Ectodermal cell (in vitro differentiated cells): ENCODE measurements around the gene FIP1L1.

ENCODE experiments used
- H3K27ac ChIP-seq: 2 replicates; pipeline ENCODE4 v1.7.0; 2013; ENCODE audit warnings: mild to moderate bottlenecking, low read depth, low read length; ENCODE audit not compliant: insufficient read depth, poor library complexity, severe bottlenecking
- H3K27me3 ChIP-seq: 2 replicates; pipeline ENCODE4 v1.7.0; 2013; ENCODE audit warnings: mild to moderate bottlenecking, low read length; ENCODE audit not compliant: insufficient read depth, control insufficient read depth, poor library complexity, severe bottlenecking
- H3K36me3 ChIP-seq: one replicate; pipeline ENCODE4 v1.7.0; 2013; ENCODE audit warnings: low read length; ENCODE audit not compliant: control insufficient read depth, insufficient read depth
- H3K4me1 ChIP-seq: one replicate; pipeline ENCODE4 v1.7.0; 2013; ENCODE audit warnings: low read length; ENCODE audit not compliant: control insufficient read depth, insufficient read depth
- H3K4me3 ChIP-seq: 2 replicates; pipeline ENCODE4 v1.7.0; 2013; ENCODE audit warnings: low read depth, low read length, control low read depth; ENCODE audit not compliant: insufficient read depth
- H3K9me3 ChIP-seq: 2 replicates; pipeline ENCODE4 v1.7.0; 2013; ENCODE audit warnings: mild to moderate bottlenecking, low read length, moderate library complexity; ENCODE audit not compliant: control insufficient read depth
- WGBS, 2 experiments: methylation state at CpG; one replicate each; pipeline ENCODE4 v1.1.7; 2013; ENCODE audit warnings: missing lambda C conversion rate in 2 of 2; 5-methylcytosine and 5-hydroxymethylcytosine counted together

Gene FIP1L1

GRCh38 chr4:53432528-53433424 lies 55.3 kb downstream of the FIP1L1 start:
- WGBS, 2 experiments, result 96 to 98% methylated on average over 4 of the region's 4 CpGs

GRCh38 chr4:53436251-53436650 lies 58.8 kb downstream of the FIP1L1 start:
- Histone ChIP-seq H3K4me3 (no peak overlapping the region), H3K27ac (no peak overlapping the region), H3K36me3 (no peaks in the 10 kb centered on the region), H3K4me1 (no peaks in the 10 kb centered on the region), H3K9me3 (no peaks in the 10 kb centered on the region), H3K27me3 (no peaks in the 10 kb centered on the region)
- 95 to 100% methylated on average over 1 of the region's 1 CpG for WGBS, 2 experiments

More at GRCh38 chr4:53432528-53433424, 55.3 kb downstream of the FIP1L1 start:
- Histone ChIP-seq H3K36me3 (peaks cover 5% of the 10 kb centered on the region), H3K9me3 (no peaks in the 10 kb centered on the region), H3K27ac (no peak overlapping the region), H3K4me3 (no peak overlapping the region), H3K27me3 (no peaks in the 10 kb centered on the region), H3K4me1 (no peaks in the 10 kb centered on the region)

GRCh38 chr4:53441564-53441963 lies 64.1 kb downstream of the FIP1L1 start:
- no peaks in the 10 kb centered on the region for H3K4me1 ChIP-seq
- no peaks in the 10 kb centered on the region for H3K9me3 ChIP-seq
- H3K27me3 ChIP-seq, result no peaks in the 10 kb centered on the region
- H3K36me3 ChIP-seq, result peaks cover 4% of the 10 kb centered on the region
- no peak overlapping the region for H3K4me3 ChIP-seq
- WGBS, 2 experiments, result 92 to 95% methylated on average over 1 of the region's 1 CpG
- H3K27ac ChIP-seq, result no peak overlapping the region

GRCh38 chr4:53444954-53445353 lies 67.5 kb downstream of the FIP1L1 start:
- no peak overlapping the region for H3K27ac ChIP-seq
- H3K36me3 ChIP-seq, result peaks cover 4% of the 10 kb centered on the region
- no peaks in the 10 kb centered on the region for H3K27me3 ChIP-seq
- H3K4me1 ChIP-seq, result no peaks in the 10 kb centered on the region
- WGBS, 2 experiments, result 94 to 97% methylated on average over 2 of the region's 2 CpGs
- H3K9me3 ChIP-seq, result no peaks in the 10 kb centered on the region
- H3K4me3 ChIP-seq, result no peak overlapping the region

GRCh38 chr4:53450773-53451172 lies 73.3 kb downstream of the FIP1L1 start:
- H3K36me3 ChIP-seq, result peaks cover 10% of the 10 kb centered on the region
- no peak overlapping the region for H3K27ac ChIP-seq
- no peaks in the 10 kb centered on the region for H3K9me3 ChIP-seq
- no peak overlapping the region for H3K4me3 ChIP-seq
- 82 to 83% methylated on average over 3 of the region's 3 CpGs for WGBS, 2 experiments
- no peaks in the 10 kb centered on the region for H3K4me1 ChIP-seq
- no peaks in the 10 kb centered on the region for H3K27me3 ChIP-seq

GRCh38 chr4:53453385-53453784 lies 75.9 kb downstream of the FIP1L1 start:
- no peaks in the 10 kb centered on the region for H3K9me3 ChIP-seq
- no peaks in the 10 kb centered on the region for H3K27me3 ChIP-seq
- H3K27ac ChIP-seq, result no peak overlapping the region
- no peaks in the 10 kb centered on the region for H3K4me1 ChIP-seq
- peaks cover 14% of the 10 kb centered on the region for H3K36me3 ChIP-seq
- H3K4me3 ChIP-seq, result no peak overlapping the region
- WGBS, 2 experiments, result 84 to 94% methylated on average over 2 of the region's 2 CpGs

DNA sequence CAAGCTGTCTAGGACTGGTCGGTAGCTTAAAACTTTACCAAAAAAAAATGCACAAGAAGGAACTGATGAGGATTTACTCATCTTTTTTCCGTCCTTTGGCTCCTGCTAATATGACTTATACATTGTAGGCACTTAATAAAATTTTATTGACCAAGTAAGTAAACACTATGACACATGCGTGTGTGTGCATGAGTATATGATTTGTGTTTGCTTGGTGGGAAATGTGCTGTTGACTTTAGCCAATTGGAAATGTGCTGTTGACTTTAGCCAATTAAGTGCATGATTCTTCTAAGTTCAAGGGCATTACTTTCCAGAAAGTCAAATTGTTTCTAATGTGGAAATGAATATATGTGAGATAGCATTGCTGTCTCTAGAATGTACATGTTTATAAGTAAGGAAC lies 78.3 kb downstream of the FIP1L1 start:
- Histone ChIP-seq H3K9me3 (no peaks in the 10 kb centered on the region), H3K4me1 (no peaks in the 10 kb centered on the region), H3K27ac (no peak overlapping the region), H3K27me3 (no peaks in the 10 kb centered on the region), H3K36me3 (peaks cover 19% of the 10 kb centered on the region), H3K4me3 (no peak overlapping the region)
- 93 to 94% methylated on average over 3 of the region's 3 CpGs for WGBS, 2 experiments

GRCh38 chr4:53456178-53456577 lies 78.7 kb downstream of the FIP1L1 start:
- H3K4me3 ChIP-seq, result no peak overlapping the region
- H3K4me1 ChIP-seq, result no peaks in the 10 kb centered on the region
- peaks cover 19% of the 10 kb centered on the region for H3K36me3 ChIP-seq
- H3K27ac ChIP-seq, result no peak overlapping the region
- no peaks in the 10 kb centered on the region for H3K9me3 ChIP-seq
- no peaks in the 10 kb centered on the region for H3K27me3 ChIP-seq

DNA sequence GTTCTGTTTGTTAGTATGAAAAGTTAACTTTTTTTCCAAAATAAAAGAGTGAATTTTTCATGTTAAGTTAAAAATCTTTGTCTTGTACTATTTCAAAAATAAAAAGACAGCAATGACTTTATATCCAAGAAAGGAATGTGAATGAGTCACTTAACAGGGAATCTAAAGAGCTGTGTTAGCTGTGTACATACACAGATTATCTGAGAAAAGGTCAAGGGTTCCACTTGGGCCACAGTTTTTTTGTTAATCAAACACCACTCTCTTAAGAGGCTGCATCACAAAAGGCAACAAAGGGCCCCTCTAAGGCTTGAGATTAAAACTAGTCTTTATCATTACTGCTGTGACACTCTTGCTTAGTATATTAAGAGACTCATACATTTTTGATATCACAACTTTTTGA lies 82.1 kb downstream of the FIP1L1 start:
- no peak overlapping the region for H3K27ac ChIP-seq
- no peak overlapping the region for H3K4me3 ChIP-seq
- no peaks in the 10 kb centered on the region for H3K27me3 ChIP-seq
- H3K4me1 ChIP-seq, result no peaks in the 10 kb centered on the region
- peaks cover 15% of the 10 kb centered on the region for H3K36me3 ChIP-seq
- no peaks in the 10 kb centered on the region for H3K9me3 ChIP-seq

- Histone ChIP-seq H3K27me3 (no peaks in the 10 kb centered on the region), H3K4me1 (no peaks in the 10 kb centered on the region), H3K27ac (no peak overlapping the region), H3K36me3 (peaks cover 6% of the 10 kb centered on the region), H3K4me3 (no peak overlapping the region), H3K9me3 (no peaks in the 10 kb centered on the region)
- 100% methylated on average over 2 of the region's 2 CpGs; no CpG with 5 or more reads in 1 of the 2 experiments for WGBS, 2 experiments
These were observed 83.8 kb downstream of the FIP1L1 start for GRCh38 chr4:53461244-53461643.
